BLaER1 treated with 17β-estradiol and CSF1 and Interleukin-3, amounts not matched to agents 10 nM and 100 nM (cell line): Measurements from ENCODE around the gene CTDNEP1.

ENCODE experiments used
- H3K27ac ChIP-seq, 11 experiments: shearing (Covaris generic); formaldehyde crosslinking; 2 replicates each; pipeline ENCODE4 v1.8.1; 2022
- H3K27me3 ChIP-seq, 11 experiments: shearing (Covaris generic); formaldehyde crosslinking; 2 replicates each; pipeline ENCODE4 v1.8.1; 2022
- H3K36me3 ChIP-seq, 11 experiments: shearing (Covaris generic); formaldehyde crosslinking; 2 replicates each; pipeline ENCODE4 v1.8.1; 2022
- H3K4me1 ChIP-seq, 10 experiments: shearing (Covaris generic); formaldehyde crosslinking; 2 replicates each; pipeline ENCODE4 v1.8.1; 2022
- H3K4me2 ChIP-seq, 11 experiments: shearing (Covaris generic); formaldehyde crosslinking; 2 replicates each; pipeline ENCODE4 v1.8.1; 2022
- H3K4me3 ChIP-seq, 10 experiments: shearing (Covaris generic); formaldehyde crosslinking; 2 replicates each; pipeline ENCODE4 v1.8.1; 2022
- H3K9ac ChIP-seq, 11 experiments: shearing (Covaris generic); formaldehyde crosslinking; 2 replicates each; pipeline ENCODE4 v1.8.1; 2022
- H3K9me3 ChIP-seq, 11 experiments: shearing (Covaris generic); formaldehyde crosslinking; replicated peaks in 1 of 11; 2 replicates each; pipeline ENCODE4 v1.8.1; 2022
- H4K20me1 ChIP-seq, 11 experiments: shearing (Covaris generic); formaldehyde crosslinking; 2 replicates each; pipeline ENCODE4 v1.8.1; 2022
- Cebpa-rat ChIP-seq, 11 experiments: shearing (Covaris generic); IDR thresholded peaks; 2 replicates each; pipeline ENCODE4 v1.8.1; 2022

Gene CTDNEP1

GRCh38 chr17:7251661-7252175 lies at the start of gene CTDNEP1:
CTDNEP1 (minus strand) TSS chr17:7251734; CDS start chr17:7251296, 438 bp downstream.
- Histone ChIP-seq H3K4me1 (peaks cover 25 to 44% (median 34%) of the 10 kb centered on the region in 10 experiments), H3K27me3 (no peaks in the 10 kb centered on the region), H3K9ac (peak within 1 kb of the TSS; percentile 86 to 98 (median 96)), H3K9me3 (no peaks in the 10 kb centered on the region), H3K36me3 (peaks cover 34 to 58% (median 43%) of the 10 kb centered on the region in 11 experiments), H3K4me2 (peak within 1 kb of the TSS; percentile 90 to 99 (median 97)), H3K4me3 (peak within 1 kb of the TSS; percentile 88 to 98 (median 96)), H4K20me1 (peaks cover 0 to 55% (median 28%) of the 10 kb centered on the region in 11 experiments; a peak in 17 of 22 replicates), H3K27ac (peak within 1 kb of the TSS; percentile 90 to 99 (median 97))
- TF ChIP-seq Cebpa-rat (IDR thresholded peaks at IDR 0.05), result no peak

DNA sequence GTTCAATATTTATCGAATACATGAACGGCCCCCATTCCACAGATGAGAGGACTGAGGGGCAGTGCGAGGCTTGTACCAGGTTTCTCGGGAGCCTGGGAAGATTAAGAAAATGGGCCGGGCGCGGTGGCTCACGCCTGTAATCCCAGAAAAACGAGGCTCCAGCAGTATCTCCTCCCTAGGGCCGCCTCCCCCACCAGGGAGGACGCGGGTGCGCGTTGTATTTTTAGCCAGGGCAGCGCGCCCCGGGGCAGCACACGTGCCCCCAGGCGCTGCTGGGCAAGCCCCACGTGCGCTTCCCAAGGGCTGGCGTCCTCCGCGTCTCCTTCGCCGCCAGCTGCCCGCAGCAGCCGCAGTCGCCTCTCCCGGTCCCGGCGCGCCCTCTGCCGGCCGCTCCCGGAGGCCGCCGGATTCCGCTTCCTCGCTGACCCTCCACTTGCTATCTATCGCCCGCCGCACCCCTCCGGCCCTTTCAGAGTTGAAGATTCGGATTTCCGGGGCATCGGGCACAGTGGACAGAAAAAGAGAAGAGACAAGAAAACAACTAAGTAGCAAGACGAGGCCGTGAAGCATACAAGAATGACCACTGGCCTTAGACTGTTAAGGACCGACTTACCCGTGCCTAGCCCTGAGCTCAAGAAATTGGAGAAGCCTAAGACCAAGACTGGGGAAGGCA lies 44.8 kb upstream of the CTDNEP1 start:
- peaks cover 15 to 41% (median 37%) of the 10 kb centered on the region in 10 experiments for H3K4me1 ChIP-seq
- H3K4me3 ChIP-seq, result peak overlapping the region in 1 of 10 experiments; percentile 37; a peak in 3 of 20 replicates
- H3K9ac ChIP-seq, result peak overlapping the region in 5 of 11 experiments; percentile 33 to 52 (median 40); a peak in 7 of 22 replicates
- H3K27me3 ChIP-seq, result peaks cover 48 to 60% (median 52%) of the 10 kb centered on the region in 11 experiments
- H3K4me2 ChIP-seq, result peak overlapping the region; percentile 74 to 90 (median 82)
- no peak overlapping the region for H3K27ac ChIP-seq
- H4K20me1 ChIP-seq, result peaks cover 0 to 16% (median 0%) of the 10 kb centered on the region in 11 experiments; a peak in 3 of 22 replicates
- no peaks in the 10 kb centered on the region for H3K36me3 ChIP-seq
- no peak for TF ChIP-seq Cebpa-rat (IDR thresholded peaks at IDR 0.05)
- no peaks in the 10 kb centered on the region for H3K9me3 ChIP-seq

DNA sequence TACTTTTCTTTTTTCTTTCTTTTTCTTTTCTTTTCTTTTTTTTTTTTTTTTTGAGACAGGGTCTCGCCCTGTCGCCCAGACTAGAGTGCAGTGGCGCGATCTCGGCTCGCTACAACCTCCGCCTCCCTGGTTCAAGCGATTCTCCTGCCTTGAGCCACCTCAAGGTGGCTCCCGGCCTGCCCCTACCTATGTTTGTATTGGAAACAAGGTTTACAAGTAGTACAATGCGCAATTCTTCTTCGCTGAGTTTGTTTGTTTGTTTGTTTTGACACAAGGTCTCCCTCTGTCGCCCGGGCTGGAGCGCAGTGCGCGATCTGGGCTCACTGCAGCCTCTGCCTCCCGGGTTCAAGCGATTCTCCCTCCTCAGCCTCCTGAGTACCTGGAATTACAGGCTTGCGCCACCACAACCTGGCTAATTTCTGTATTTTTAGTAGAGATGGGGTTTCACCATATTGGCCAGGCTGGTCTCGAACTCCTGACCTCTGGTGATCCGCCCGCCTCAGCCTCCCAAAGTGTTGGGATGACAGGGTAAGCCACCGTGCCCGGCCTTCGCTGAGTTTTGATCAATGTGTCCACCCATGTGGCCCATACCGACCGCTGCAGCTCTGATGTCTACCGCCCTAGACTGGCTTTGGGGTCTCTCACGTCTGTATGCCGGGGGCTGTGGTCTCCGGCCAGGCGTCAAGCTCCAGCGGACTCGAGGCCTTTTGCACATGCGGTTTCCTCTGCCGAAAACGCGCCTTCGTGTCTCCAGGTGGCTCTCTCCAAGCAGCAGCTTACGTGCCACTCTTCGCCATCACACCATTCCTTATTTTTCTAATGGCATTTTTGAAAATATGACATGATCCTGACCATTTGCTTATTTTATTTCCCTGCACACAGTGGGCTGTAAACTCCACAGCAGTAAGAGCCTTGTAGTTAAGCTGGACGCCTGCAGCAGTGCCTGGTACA lies 44.0 kb upstream of the CTDNEP1 start:
- peaks cover 51 to 69% (median 59%) of the 10 kb centered on the region in 11 experiments for H3K27me3 ChIP-seq
- H3K4me2 ChIP-seq, result peak overlapping the region; percentile 76 to 90 (median 82)
- peak overlapping the region in 3 of 11 experiments; percentile 34 to 59 (median 35); a peak in 4 of 22 replicates for H3K9ac ChIP-seq
- H3K27ac ChIP-seq, result no peak overlapping the region
- H3K4me3 ChIP-seq, result peak overlapping the region in 9 of 10 experiments; percentile 18 to 62 (median 43); a peak in 10 of 20 replicates
- H3K4me1 ChIP-seq, result peaks cover 15 to 41% (median 37%) of the 10 kb centered on the region in 10 experiments
- no peaks in the 10 kb centered on the region for H3K36me3 ChIP-seq
- H4K20me1 ChIP-seq, result peaks cover 0 to 16% (median 0%) of the 10 kb centered on the region in 11 experiments; a peak in 3 of 22 replicates
- no peak for TF ChIP-seq Cebpa-rat (IDR thresholded peaks at IDR 0.05)
- H3K9me3 ChIP-seq, result no peaks in the 10 kb centered on the region

- peak within 1 kb of the TSS; percentile 76 to 90 (median 82) for H3K4me2 ChIP-seq
- peak within 1 kb of the TSS in 2 of 11 experiments; percentile 42 to 59; a peak in 3 of 22 replicates for H3K9ac ChIP-seq
- H3K4me3 ChIP-seq, result peak within 1 kb of the TSS; percentile 18 to 62 (median 44); a peak in 14 of 20 replicates
- H3K9me3 ChIP-seq, result no peaks in the 10 kb centered on the region
- H3K36me3 ChIP-seq, result no peaks in the 10 kb centered on the region
- peaks cover 15 to 41% (median 37%) of the 10 kb centered on the region in 10 experiments for H3K4me1 ChIP-seq
- peaks cover 0 to 16% (median 0%) of the 10 kb centered on the region in 11 experiments; a peak in 3 of 22 replicates for H4K20me1 ChIP-seq
- TF ChIP-seq Cebpa-rat (IDR thresholded peaks at IDR 0.05), result no peak
- H3K27me3 ChIP-seq, result peaks cover 51 to 75% (median 63%) of the 10 kb centered on the region in 11 experiments
- H3K27ac ChIP-seq, result no peak within 1 kb of the TSS
These were observed 43.1 kb upstream of the CTDNEP1 start, which contains the start of gene YBX2 for GRCh38 chr17:7294614-7295153. YBX2 (minus strand) TSS chr17:7294639; CDS start chr17:7294500, 139 bp downstream.

GRCh38 chr17:7293816-7294613 lies 42.5 kb upstream of the CTDNEP1 start:
- Histone ChIP-seq H3K27me3 (peaks cover 51 to 75% (median 63%) of the 10 kb centered on the region in 11 experiments), H3K4me1 (peaks cover 15 to 41% (median 37%) of the 10 kb centered on the region in 10 experiments), H3K4me3 (no peak overlapping the region; a peak in 1 of 20 replicates), H3K27ac (no peak overlapping the region), H3K9me3 (no peaks in the 10 kb centered on the region), H4K20me1 (peaks cover 0 to 16% (median 0%) of the 10 kb centered on the region in 11 experiments; a peak in 3 of 22 replicates), H3K4me2 (peak overlapping the region in 9 of 11 experiments; percentile 76 to 90 (median 82); a peak in 14 of 22 replicates), H3K36me3 (no peaks in the 10 kb centered on the region), H3K9ac (no peak overlapping the region)
- no peak for TF ChIP-seq Cebpa-rat (IDR thresholded peaks at IDR 0.05)

- no peaks in the 10 kb centered on the region for H3K9me3 ChIP-seq
These were observed 41.6 kb upstream of the CTDNEP1 start for GRCh38 chr17:7293159-7293558.

DNA sequence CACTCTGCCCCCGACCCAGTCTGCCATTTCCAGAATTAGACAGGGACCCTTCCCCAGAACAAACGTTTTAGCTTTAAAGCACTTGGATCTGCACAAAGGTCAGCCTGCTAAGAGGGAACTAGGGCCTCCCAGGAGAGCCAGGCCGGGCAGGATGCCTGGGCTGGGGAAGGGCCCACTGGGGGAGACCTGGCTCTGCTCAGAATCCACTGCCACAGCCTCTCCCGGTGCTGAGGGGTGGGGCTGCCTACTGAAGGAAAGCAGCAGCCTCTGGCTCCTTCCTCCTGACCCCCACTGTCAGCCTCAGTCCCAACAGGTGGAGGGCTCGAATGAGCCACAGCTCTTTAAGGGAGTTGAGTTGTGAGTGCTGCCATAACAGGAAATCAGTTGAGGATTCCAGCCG lies 41.2 kb upstream of the CTDNEP1 start:
- peaks cover 51 to 83% (median 63%) of the 10 kb centered on the region in 11 experiments for H3K27me3 ChIP-seq
- no peak overlapping the region for H3K4me3 ChIP-seq
- peaks cover 0 to 16% (median 0%) of the 10 kb centered on the region in 11 experiments; a peak in 3 of 22 replicates for H4K20me1 ChIP-seq
- no peaks in the 10 kb centered on the region for H3K9me3 ChIP-seq
- peak overlapping the region in 5 of 11 experiments; percentile 2 to 76 (median 14); a peak in 8 of 22 replicates for H3K4me2 ChIP-seq
- H3K9ac ChIP-seq, result no peak overlapping the region
- H3K36me3 ChIP-seq, result no peaks in the 10 kb centered on the region
- no peak overlapping the region for H3K27ac ChIP-seq
- peaks cover 15 to 41% (median 37%) of the 10 kb centered on the region in 10 experiments for H3K4me1 ChIP-seq
- no peak for TF ChIP-seq Cebpa-rat (IDR thresholded peaks at IDR 0.05)

More at GRCh38 chr17:7293159-7293558, 41.6 kb upstream of the CTDNEP1 start:
- no peak overlapping the region for H3K4me3 ChIP-seq
- TF ChIP-seq Cebpa-rat (IDR thresholded peaks at IDR 0.05), result no peak
- H4K20me1 ChIP-seq, result peaks cover 0 to 16% (median 0%) of the 10 kb centered on the region in 11 experiments; a peak in 3 of 22 replicates
- H3K27ac ChIP-seq, result no peak overlapping the region
- peak overlapping the region in 5 of 11 experiments; percentile 2 to 76 (median 14); a peak in 7 of 22 replicates for H3K4me2 ChIP-seq
- H3K9ac ChIP-seq, result no peak overlapping the region
- H3K36me3 ChIP-seq, result no peaks in the 10 kb centered on the region
- H3K27me3 ChIP-seq, result peaks cover 51 to 79% (median 63%) of the 10 kb centered on the region in 11 experiments
- H3K4me1 ChIP-seq, result peaks cover 15 to 41% (median 37%) of the 10 kb centered on the region in 10 experiments
